ENCODE measurements around the gene MFNG. TPM values are rescaled to one million over a fixed set of nuclear protein-coding genes. Genes with fewer than 3 reads are reported as not detected.

MFNG gene
- total RNA-seq, 1 experiment from 2014 or later = 4.5 TPM

- TF ChIP-seq, protein P1, sequence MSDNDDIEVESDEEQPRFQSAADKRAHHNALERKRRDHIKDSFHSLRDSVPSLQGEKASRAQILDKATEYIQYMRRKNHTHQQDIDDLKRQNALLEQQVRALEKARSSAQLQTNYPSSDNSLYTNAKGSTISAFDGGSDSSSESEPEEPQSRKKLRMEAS (IDR thresholded peaks at IDR 0.05) = no peak
- TF ChIP-seq FOSL1 (IDR thresholded peaks at IDR 0.05; ENCODE audit: low read depth) (no peak), ATF3 (IDR thresholded peaks at IDR 0.05) (no peak), RAD21 (IDR thresholded peaks at IDR 0.05; ENCODE audit: low read depth) (no peak), EZH2 (IDR thresholded peaks at IDR 0.05) (no peak)
Observed at GRCh38 chr22:37507731-37508130, 21.5 kb upstream of the MFNG start (continued).

GRCh38 chr22:37505989-37506388 lies 19.8 kb upstream of the MFNG start:
- BruUV-seq (replicated peaks) = no TSS peak
- Histone ChIP-seq H2AFZ (ENCODE audit: low read depth, low read length, poor library complexity, severe bottlenecking) (no peak overlapping the region), H3K9me3 (ENCODE audit: control insufficient read depth in 1 of 2, insufficient read depth in 1 of 2, low read depth in 1 of 2, low read length in 2 of 2) (no peaks in the 10 kb centered on the region), H3K9ac (ENCODE audit: low read length) (no peak overlapping the region), H3K27ac (ENCODE audit: low read depth, low read length) (no peak overlapping the region), H4K20me1 (ENCODE audit: insufficient read depth) (no peaks in the 10 kb centered on the region), H3K27me3 (ENCODE audit: insufficient read depth, low read length) (no peaks in the 10 kb centered on the region), H3K9me2 (ENCODE audit: insufficient read depth) (no peaks in the 10 kb centered on the region), H3K4me1 (ENCODE audit: control insufficient read depth in 1 of 2, insufficient read depth in 2 of 2, low read length in 2 of 2) (peaks cover 30 to 48% of the 10 kb centered on the region in 2 experiments), H3K79me2 (ENCODE audit: insufficient read depth, low read length) (no peaks in the 10 kb centered on the region; the same call in 1 of the 2 replicates), H3K4me2 (ENCODE audit: low read length) (no peak overlapping the region), H3K4me3 (replicated peaks in 1 of 2; ENCODE audit: low read depth in 1 of 2, low read length in 2 of 2) (no peak overlapping the region), H3K36me3 (ENCODE audit: control insufficient read depth in 1 of 2, insufficient read depth in 2 of 2, low read length in 2 of 2) (peaks cover 10 to 44% of the 10 kb centered on the region in 2 experiments; a peak in 3 of 4 replicates)
- DNase-seq (ENCODE audit: low read depth, low spot score) (no peak), ATAC-seq (no peak)
- intact Hi-C loops (cut with micrococcal nuclease) = no loop called here
- ChIA-PET RAD21 (ENCODE audit: low non-redundant PET in 1 of 2, low total read pairs in 2 of 2, uncharacterized antibody in 2 of 2, unreplicated experiment in 2 of 2) (no interaction called here), POLR2A (no interaction called here), CTCF (interaction anchor here (0.5 kb wide), 1 partner anchor 241 kb away, joined by 3 read pairs; no protein-coding TSS in a partner anchor)
- TF ChIP-seq JUND (IDR thresholded peaks at IDR 0.05) (no peak), CEBPB (IDR thresholded peaks at IDR 0.05; ENCODE audit: low read depth) (no peak), ELF1 (IDR thresholded peaks at IDR 0.05; ENCODE audit: borderline replicate concordance, low read depth) (no peak), CBX3 (IDR thresholded peaks at IDR 0.05; ENCODE audit: low read depth) (no peak), YY1 (IDR thresholded peaks at IDR 0.05; ENCODE audit: extremely low read depth, insufficient replicate concordance, low read depth, low read length) (no peak), POLR2A (IDR thresholded peaks at IDR 0.05; ENCODE audit: borderline replicate concordance, extremely low read depth, insufficient read depth, insufficient read length) (no peak), EGR1 (IDR thresholded peaks at IDR 0.05; ENCODE audit: low read depth) (no peak), EZH2 (IDR thresholded peaks at IDR 0.05) (no peak), SIN3A (IDR thresholded peaks at IDR 0.05; ENCODE audit: low read depth) (no peak), EZH2phosphoT487 (IDR thresholded peaks at IDR 0.05; ENCODE audit: borderline replicate concordance) (no peak), POLR2AphosphoS5 (IDR thresholded peaks at IDR 0.05; ENCODE audit: low read depth, low read length) (no peak)
- TF ChIP-seq, protein P1 (IDR thresholded peaks at IDR 0.05) = no peak
- TF ChIP-seq, protein P2, sequence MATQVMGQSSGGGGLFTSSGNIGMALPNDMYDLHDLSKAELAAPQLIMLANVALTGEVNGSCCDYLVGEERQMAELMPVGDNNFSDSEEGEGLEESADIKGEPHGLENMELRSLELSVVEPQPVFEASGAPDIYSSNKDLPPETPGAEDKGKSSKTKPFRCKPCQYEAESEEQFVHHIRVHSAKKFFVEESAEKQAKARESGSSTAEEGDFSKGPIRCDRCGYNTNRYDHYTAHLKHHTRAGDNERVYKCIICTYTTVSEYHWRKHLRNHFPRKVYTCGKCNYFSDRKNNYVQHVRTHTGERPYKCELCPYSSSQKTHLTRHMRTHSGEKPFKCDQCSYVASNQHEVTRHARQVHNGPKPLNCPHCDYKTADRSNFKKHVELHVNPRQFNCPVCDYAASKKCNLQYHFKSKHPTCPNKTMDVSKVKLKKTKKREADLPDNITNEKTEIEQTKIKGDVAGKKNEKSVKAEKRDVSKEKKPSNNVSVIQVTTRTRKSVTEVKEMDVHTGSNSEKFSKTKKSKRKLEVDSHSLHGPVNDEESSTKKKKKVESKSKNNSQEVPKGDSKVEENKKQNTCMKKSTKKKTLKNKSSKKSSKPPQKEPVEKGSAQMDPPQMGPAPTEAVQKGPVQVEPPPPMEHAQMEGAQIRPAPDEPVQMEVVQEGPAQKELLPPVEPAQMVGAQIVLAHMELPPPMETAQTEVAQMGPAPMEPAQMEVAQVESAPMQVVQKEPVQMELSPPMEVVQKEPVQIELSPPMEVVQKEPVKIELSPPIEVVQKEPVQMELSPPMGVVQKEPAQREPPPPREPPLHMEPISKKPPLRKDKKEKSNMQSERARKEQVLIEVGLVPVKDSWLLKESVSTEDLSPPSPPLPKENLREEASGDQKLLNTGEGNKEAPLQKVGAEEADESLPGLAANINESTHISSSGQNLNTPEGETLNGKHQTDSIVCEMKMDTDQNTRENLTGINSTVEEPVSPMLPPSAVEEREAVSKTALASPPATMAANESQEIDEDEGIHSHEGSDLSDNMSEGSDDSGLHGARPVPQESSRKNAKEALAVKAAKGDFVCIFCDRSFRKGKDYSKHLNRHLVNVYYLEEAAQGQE (IDR thresholded peaks at IDR 0.05; ENCODE audit: low read depth) = no peak
- TF ChIP-seq, protein P3, sequence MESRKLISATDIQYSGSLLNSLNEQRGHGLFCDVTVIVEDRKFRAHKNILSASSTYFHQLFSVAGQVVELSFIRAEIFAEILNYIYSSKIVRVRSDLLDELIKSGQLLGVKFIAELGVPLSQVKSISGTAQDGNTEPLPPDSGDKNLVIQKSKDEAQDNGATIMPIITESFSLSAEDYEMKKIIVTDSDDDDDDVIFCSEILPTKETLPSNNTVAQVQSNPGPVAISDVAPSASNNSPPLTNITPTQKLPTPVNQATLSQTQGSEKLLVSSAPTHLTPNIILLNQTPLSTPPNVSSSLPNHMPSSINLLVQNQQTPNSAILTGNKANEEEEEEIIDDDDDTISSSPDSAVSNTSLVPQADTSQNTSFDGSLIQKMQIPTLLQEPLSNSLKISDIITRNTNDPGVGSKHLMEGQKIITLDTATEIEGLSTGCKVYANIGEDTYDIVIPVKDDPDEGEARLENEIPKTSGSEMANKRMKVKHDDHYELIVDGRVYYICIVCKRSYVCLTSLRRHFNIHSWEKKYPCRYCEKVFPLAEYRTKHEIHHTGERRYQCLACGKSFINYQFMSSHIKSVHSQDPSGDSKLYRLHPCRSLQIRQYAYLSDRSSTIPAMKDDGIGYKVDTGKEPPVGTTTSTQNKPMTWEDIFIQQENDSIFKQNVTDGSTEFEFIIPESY (IDR thresholded peaks at IDR 0.05; ENCODE audit: extremely low read depth, insufficient replicate concordance, low read length) = no peak
- TF ChIP-seq, protein P4, sequence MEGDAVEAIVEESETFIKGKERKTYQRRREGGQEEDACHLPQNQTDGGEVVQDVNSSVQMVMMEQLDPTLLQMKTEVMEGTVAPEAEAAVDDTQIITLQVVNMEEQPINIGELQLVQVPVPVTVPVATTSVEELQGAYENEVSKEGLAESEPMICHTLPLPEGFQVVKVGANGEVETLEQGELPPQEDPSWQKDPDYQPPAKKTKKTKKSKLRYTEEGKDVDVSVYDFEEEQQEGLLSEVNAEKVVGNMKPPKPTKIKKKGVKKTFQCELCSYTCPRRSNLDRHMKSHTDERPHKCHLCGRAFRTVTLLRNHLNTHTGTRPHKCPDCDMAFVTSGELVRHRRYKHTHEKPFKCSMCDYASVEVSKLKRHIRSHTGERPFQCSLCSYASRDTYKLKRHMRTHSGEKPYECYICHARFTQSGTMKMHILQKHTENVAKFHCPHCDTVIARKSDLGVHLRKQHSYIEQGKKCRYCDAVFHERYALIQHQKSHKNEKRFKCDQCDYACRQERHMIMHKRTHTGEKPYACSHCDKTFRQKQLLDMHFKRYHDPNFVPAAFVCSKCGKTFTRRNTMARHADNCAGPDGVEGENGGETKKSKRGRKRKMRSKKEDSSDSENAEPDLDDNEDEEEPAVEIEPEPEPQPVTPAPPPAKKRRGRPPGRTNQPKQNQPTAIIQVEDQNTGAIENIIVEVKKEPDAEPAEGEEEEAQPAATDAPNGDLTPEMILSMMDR (IDR thresholded peaks at IDR 0.05 in 2 of 3, conservative IDR thresholded peaks at IDR 0.05 in 1 of 3; ENCODE audit: borderline replicate concordance in 1 of 3, insufficient read depth in 1 of 3, low read depth in 2 of 3, low read length in 2 of 3) = no peak

Measured in HCT116 (cell line).